Transverse colon (tissue), 3 donors: ENCODE measurements around the gene KIAA1755.

Experiments used
- EP300 ChIP-seq: sonication (generic); formaldehyde crosslinking; IDR thresholded peaks from one replicate; pipeline ENCODE4 v1.6.1; 2017; ENCODE audit warnings: antibody characterized with exemption, low read depth
- TF ChIP-seq, protein P1 (sequence below), 5 experiments: fragments of 200-600 bp in 3 of 5; fragments of 450-650 bp in 2 of 5; sonication (generic) in 3 of 5; IDR thresholded peaks; 1 replicate in 2 of 5; 2 replicates in 3 of 5; pipeline ENCODE4 v1.5.1; 2016 to 2017; ENCODE audit warnings: antibody characterized with exemption in 5 of 5, inconsistent platforms in 3 of 5, mild to moderate bottlenecking in 2 of 5, moderate library complexity in 1 of 5

GRCh38 chr20:38275815-38276550 lies 15.4 kb upstream of the KIAA1755 start:
- TF ChIP-seq, protein P1, sequence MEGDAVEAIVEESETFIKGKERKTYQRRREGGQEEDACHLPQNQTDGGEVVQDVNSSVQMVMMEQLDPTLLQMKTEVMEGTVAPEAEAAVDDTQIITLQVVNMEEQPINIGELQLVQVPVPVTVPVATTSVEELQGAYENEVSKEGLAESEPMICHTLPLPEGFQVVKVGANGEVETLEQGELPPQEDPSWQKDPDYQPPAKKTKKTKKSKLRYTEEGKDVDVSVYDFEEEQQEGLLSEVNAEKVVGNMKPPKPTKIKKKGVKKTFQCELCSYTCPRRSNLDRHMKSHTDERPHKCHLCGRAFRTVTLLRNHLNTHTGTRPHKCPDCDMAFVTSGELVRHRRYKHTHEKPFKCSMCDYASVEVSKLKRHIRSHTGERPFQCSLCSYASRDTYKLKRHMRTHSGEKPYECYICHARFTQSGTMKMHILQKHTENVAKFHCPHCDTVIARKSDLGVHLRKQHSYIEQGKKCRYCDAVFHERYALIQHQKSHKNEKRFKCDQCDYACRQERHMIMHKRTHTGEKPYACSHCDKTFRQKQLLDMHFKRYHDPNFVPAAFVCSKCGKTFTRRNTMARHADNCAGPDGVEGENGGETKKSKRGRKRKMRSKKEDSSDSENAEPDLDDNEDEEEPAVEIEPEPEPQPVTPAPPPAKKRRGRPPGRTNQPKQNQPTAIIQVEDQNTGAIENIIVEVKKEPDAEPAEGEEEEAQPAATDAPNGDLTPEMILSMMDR (IDR thresholded peaks at IDR 0.05) = no peak
- no peak for TF ChIP-seq EP300
